K562 (cell line): ENCODE data around the gene GMPR2. TPM values are rescaled to one million over a fixed set of nuclear protein-coding genes. Genes with fewer than 3 reads are reported as not detected.

Experiments
- CBX5 ChIP-seq: IDR thresholded peaks from 2 replicates; pipeline ENCODE4 v1.6.1; 2014; ENCODE audit warnings: low read depth, borderline replicate concordance
- CLOCK ChIP-seq: fragments of 250-450 bp; sonication (Bioruptor Pico); IDR thresholded peaks from 2 replicates; pipeline ENCODE4 v1.4.0; 2020; ENCODE audit warnings: mild to moderate bottlenecking, moderate library complexity, borderline replicate concordance
- CREB1 ChIP-seq, 2 experiments: sonication (generic) in 1 of 2; formaldehyde crosslinking in 1 of 2; IDR thresholded peaks; 2 replicates each; pipeline versions ENCODE4 v1.6.1 to v1.8.0; 2012 to 2022; ENCODE audit warnings: inconsistent platforms in 1 of 2, mild to moderate bottlenecking in 1 of 2, missing genetic modification reagents in 1 of 2, moderate library complexity in 1 of 2
- CTCFL ChIP-seq: IDR thresholded peaks from 2 replicates; pipeline ENCODE4 v1.6.1; 2011; ENCODE audit warnings: borderline replicate concordance, low read depth, mild to moderate bottlenecking, moderate library complexity, low read length; ENCODE audit not compliant: insufficient read depth, poor library complexity, severe bottlenecking
- DDX20 ChIP-seq: fragments of 450-650 bp; IDR thresholded peaks from 2 replicates; pipeline ENCODE4 v1.6.1; 2016; ENCODE audit warnings: missing genetic modification characterization, low read depth, mild to moderate bottlenecking, missing compliant biosample characterization, moderate library complexity
- GTF2E2 ChIP-seq: fragments of 200-800 bp; sonication (Bioruptor generic); IDR thresholded peaks from 2 replicates; pipeline ENCODE4 v1.6.1; 2016; ENCODE audit warnings: missing genetic modification characterization, missing compliant biosample characterization
- HDAC8 ChIP-seq: fragments of 450-650 bp; IDR thresholded peaks from 2 replicates; pipeline ENCODE4 v1.6.1; 2016; ENCODE audit warnings: mild to moderate bottlenecking, missing genetic modification characterization, moderate library complexity, missing compliant biosample characterization
- MAFK ChIP-seq: IDR thresholded peaks from 2 replicates; pipeline ENCODE4 v1.6.1; 2011; ENCODE audit warnings: low read length, improper control_type of control experiment
- NCOA2 ChIP-seq, 2 experiments: fragments of 450-650 bp; IDR thresholded peaks; 2 replicates each; pipeline ENCODE4 v1.6.1; 2018; ENCODE audit warnings: mild to moderate bottlenecking in 2 of 2, moderate library complexity in 1 of 2; ENCODE audit not compliant: partially characterized antibody in 2 of 2
- NFXL1 ChIP-seq: fragments of 450-650 bp; formaldehyde crosslinking; IDR thresholded peaks from 2 replicates; pipeline ENCODE4 v1.4.0; 2021; ENCODE audit warnings: mild to moderate bottlenecking
- RAD51 ChIP-seq: fragments of 450-650 bp; IDR thresholded peaks from 2 replicates; pipeline ENCODE4 v1.7.1; 2016; ENCODE audit warnings: low read depth, mild to moderate bottlenecking, borderline replicate concordance
- TRIM28 ChIP-seq: fragments of 450-650 bp; IDR thresholded peaks from 2 replicates; pipeline ENCODE4 v1.6.1; 2017
- ZMIZ1 ChIP-seq, 2 experiments: fragments of 150-350 bp in 1 of 2; IDR thresholded peaks; 2 replicates each; pipeline ENCODE4 v1.6.1; 2012 to 2016; ENCODE audit warnings: low read depth in 2 of 2, low read length in 2 of 2, mild to moderate bottlenecking in 1 of 2, moderate library complexity in 1 of 2
- ZNF280B ChIP-seq: fragments of 250-450 bp; sonication (Bioruptor Pico); IDR thresholded peaks from 2 replicates; pipeline ENCODE4 v1.5.1; 2021; ENCODE audit warnings: mild to moderate bottlenecking
- polyA plus RNA-seq, 8 experiments: library from polyadenylated mRNA; depleted of rRNA in 4 of 8; stranded (reverse) in 5 of 8; unstranded in 3 of 8; fragments of >200 nt; fragmentation: Nextera tagmentation in 2 of 8; fragmentation: Illumina TruSeq in 1 of 8; extraction: Ambion mirVana in 2 of 8; extraction: Trizol in 1 of 8; gene quantifications; 2 replicates each; pipeline versions ENCODE4 v1.2.1 to v1.2.3, GENCODE V29; 2011 to 2014; ENCODE audit warnings: inconsistent platforms in 1 of 8, missing spikeins in 1 of 8
- total RNA-seq, 7 experiments: library from RNA; depleted of rRNA in 6 of 7; stranded (reverse); fragments of >200 nt in 6 of 7; fragmentation: Illumina TruSeq in 2 of 7; extraction: Trizol in 2 of 7; gene quantifications; 2 replicates each; pipeline versions ENCODE4 v1.2.1 to v1.2.3, GENCODE V29; 2011 to 2021; ENCODE audit warnings: low replicate concordance in 1 of 7

GMPR2 gene
- total and polyA plus RNA-seq, 9 of the 15 experiments (the other 6 are each of a cell fraction or from before 2014, with no cell fraction given): 26.4 to 67.4 (median 36.3) TPM

- TF ChIP-seq ZMIZ1 (IDR thresholded peaks at IDR 0.05; ENCODE audit: low read depth in 2 of 2, low read length in 2 of 2) (no peak), ZNF280B (CRISPR knock-in tag) (no peak), DDX20 (tag) (no peak), CREB1 (IDR thresholded peaks at IDR 0.05) (no peak), CREB1 (CRISPR knock-in tag; IDR thresholded peaks at IDR 0.05) (no peak), HDAC8 (tag) (no peak), CBX5 (no peak), CTCFL (no peak), MAFK (peak; percentile 89), CLOCK (no peak), GTF2E2 (no peak), NCOA2 (IDR thresholded peaks at IDR 0.05; ENCODE audit: partially characterized antibody in 2 of 2) (no peak), TRIM28 (no peak), RAD51 (no peak), NFXL1 (CRISPR knock-in tag) (no peak)
These were observed 39.7 kb downstream of the GMPR2 start (continued) for GRCh38 chr14:24272467-24272866.
